Trophoblast cell (in vitro differentiated cells and primary cell): ENCODE data around the gene GGCX.
A peak's percentile ranks its signal among the peaks of the same experiment; 100 is the strongest.

Experiments
- DNase-seq, 2 donors: peaks; one replicate each; pipeline ENCODE4 v3.0.0-alpha.2; 2016
- H2AFZ ChIP-seq: 2 replicates; pipeline ENCODE4 v1.6.1; 2013; ENCODE audit warnings: low read length, moderate library complexity, mild to moderate bottlenecking; ENCODE audit not compliant: insufficient read depth, poor library complexity
- H2AK5ac ChIP-seq: 2 replicates; pipeline ENCODE4 v1.6.1; 2013; ENCODE audit warnings: mild to moderate bottlenecking, low read length
- H2BK120ac ChIP-seq: 2 replicates; pipeline ENCODE4 v1.6.1; 2013; ENCODE audit warnings: low read length, mild to moderate bottlenecking, moderate library complexity; ENCODE audit not compliant: insufficient read depth, poor library complexity
- H2BK12ac ChIP-seq: 2 replicates; pipeline ENCODE4 v1.6.1; 2013; ENCODE audit warnings: mild to moderate bottlenecking, low read length, moderate library complexity
- H2BK5ac ChIP-seq: 2 replicates; pipeline ENCODE4 v1.6.1; 2013; ENCODE audit warnings: low read length, low read depth, moderate library complexity, mild to moderate bottlenecking; ENCODE audit not compliant: poor library complexity
- H3K14ac ChIP-seq: 2 replicates; pipeline ENCODE4 v1.6.1; 2013; ENCODE audit warnings: mild to moderate bottlenecking, low read length
- H3K18ac ChIP-seq: 2 replicates; pipeline ENCODE4 v1.6.1; 2013; ENCODE audit warnings: mild to moderate bottlenecking, low read length
- H3K23ac ChIP-seq: 2 replicates; pipeline ENCODE4 v1.6.1; 2013; ENCODE audit warnings: low read length
- H3K27ac ChIP-seq: 2 replicates; pipeline ENCODE4 v1.5.1; 2013; ENCODE audit warnings: low read depth, mild to moderate bottlenecking, inconsistent platforms, low read length, moderate library complexity
- H3K27me3 ChIP-seq: 2 replicates; pipeline ENCODE4 v1.6.1; 2013; ENCODE audit warnings: inconsistent platforms, mild to moderate bottlenecking, low read length, moderate library complexity; ENCODE audit not compliant: insufficient read depth
- H3K36me3 ChIP-seq, 2 experiments: 1 replicate in 1 of 2; 2 replicates in 1 of 2; pipeline ENCODE4 v1.6.1; 2013; ENCODE audit warnings: low read length in 2 of 2, mild to moderate bottlenecking in 2 of 2, moderate library complexity in 1 of 2; ENCODE audit not compliant: insufficient read depth in 2 of 2, control insufficient read depth in 1 of 2
- H3K4ac ChIP-seq: 2 replicates; pipeline ENCODE4 v1.6.1; 2013; ENCODE audit warnings: low read depth, mild to moderate bottlenecking, low read length, moderate library complexity
- H3K4me1 ChIP-seq, 2 experiments: 1 replicate in 1 of 2; 2 replicates in 1 of 2; pipeline ENCODE4 v1.6.1; 2013; ENCODE audit warnings: low read length in 2 of 2, mild to moderate bottlenecking in 2 of 2, moderate library complexity in 1 of 2; ENCODE audit not compliant: insufficient read depth in 2 of 2, control insufficient read depth in 1 of 2
- H3K4me2 ChIP-seq: 2 replicates; pipeline ENCODE4 v1.6.1; 2013; ENCODE audit warnings: inconsistent platforms, mild to moderate bottlenecking, low read length, moderate library complexity
- H3K4me3 ChIP-seq: 2 replicates; pipeline ENCODE4 v1.5.1; 2013; ENCODE audit warnings: mild to moderate bottlenecking, low read depth, low read length, inconsistent platforms
- H3K79me1 ChIP-seq: one replicate; pipeline ENCODE4 v1.6.1; 2013; ENCODE audit warnings: low read length
- H3K79me2 ChIP-seq: 2 replicates; pipeline ENCODE4 v1.6.1; 2013; ENCODE audit warnings: low read length, mild to moderate bottlenecking; ENCODE audit not compliant: control insufficient read depth, insufficient read depth, poor library complexity
- H3K9ac ChIP-seq: 2 replicates; pipeline ENCODE4 v1.6.1; 2013; ENCODE audit warnings: mild to moderate bottlenecking, low read length
- H3K9me3 ChIP-seq: 2 replicates; pipeline ENCODE4 v1.6.1; 2013; ENCODE audit warnings: low read depth, mild to moderate bottlenecking, control low read depth, inconsistent platforms, low read length; ENCODE audit not compliant: insufficient read depth
- H4K12ac ChIP-seq: 2 replicates; pipeline ENCODE4 v1.6.1; 2013; ENCODE audit warnings: low read depth, mild to moderate bottlenecking, low read length, moderate library complexity
- H4K8ac ChIP-seq: 2 replicates; pipeline ENCODE4 v1.6.1; 2013; ENCODE audit warnings: low read depth, mild to moderate bottlenecking, low read length, moderate library complexity
- H4K91ac ChIP-seq: one replicate; pipeline ENCODE4 v1.6.1; 2013; ENCODE audit warnings: low read depth, mild to moderate bottlenecking, low read length, moderate library complexity
- WGBS: extraction: QIAGEN DNeasy Blood & Tissue Kit; methylation state at CpG from one replicate; pipeline ENCODE4 v1.1.7; 2013; ENCODE audit warnings: missing lambda C conversion rate; ENCODE audit not compliant: insufficient read length, insufficient coverage; ENCODE audit errors: extremely low coverage; 5-methylcytosine and 5-hydroxymethylcytosine counted together

Gene GGCX

GRCh38 chr2:85600951-85601770 is 39.9 kb upstream of the GGCX start:
- Histone ChIP-seq H3K27ac (no peak overlapping the region), H3K9me3 (peaks cover 3% of the 10 kb centered on the region), H3K36me3 (peaks cover 28 to 32% of the 10 kb centered on the region in 2 experiments), H2AK5ac (no peak overlapping the region), H3K27me3 (no peaks in the 10 kb centered on the region), H3K4me3 (no peak overlapping the region), H3K9ac (no peak overlapping the region), H3K4ac (no peak overlapping the region), H3K79me1 (peaks cover 8% of the 10 kb centered on the region), H3K4me2 (peak overlapping the region; percentile 92), H3K14ac (no peak overlapping the region), H2AFZ (no peak overlapping the region), H4K8ac (no peak overlapping the region), H3K79me2 (peaks cover 6% of the 10 kb centered on the region), H4K12ac (no peak overlapping the region), H3K23ac (no peak overlapping the region), H3K18ac (peak overlapping the region; percentile 87), H4K91ac (no peak overlapping the region), H2BK5ac (no peak overlapping the region), H2BK120ac (no peak overlapping the region), H2BK12ac (no peak overlapping the region), H3K4me1 (peaks cover 7 to 28% of the 10 kb centered on the region in 2 experiments)
- no peak for DNase-seq
- no CpG with 5 or more reads among the region's 6 CpGs for WGBS

DNA sequence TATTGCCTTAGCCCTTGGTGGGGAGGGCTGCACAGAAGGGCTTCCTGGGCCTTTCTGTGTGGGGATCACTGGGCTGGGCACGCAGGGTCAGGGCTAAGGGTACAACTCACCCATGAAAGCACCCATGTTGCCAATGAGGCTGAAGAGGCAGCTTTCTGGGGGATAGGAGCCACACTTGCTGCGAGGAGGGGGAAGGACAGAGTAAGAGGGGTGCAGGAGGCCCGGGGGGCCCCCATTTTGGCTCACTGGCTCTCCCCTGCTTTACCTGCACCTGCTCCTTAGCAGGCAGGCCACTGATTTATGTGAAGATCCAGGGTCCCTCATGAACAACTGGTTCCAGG is 38.9 kb upstream of the GGCX start:
- Histone ChIP-seq H2AFZ (no peak overlapping the region), H3K79me1 (peaks cover 12% of the 10 kb centered on the region), H3K23ac (no peak overlapping the region), H3K4me1 (peaks cover 7 to 26% of the 10 kb centered on the region in 2 experiments), H4K8ac (no peak overlapping the region), H2BK12ac (no peak overlapping the region), H3K4ac (no peak overlapping the region), H4K12ac (no peak overlapping the region), H3K79me2 (peaks cover 11% of the 10 kb centered on the region), H4K91ac (no peak overlapping the region), H3K14ac (no peak overlapping the region), H2BK120ac (no peak overlapping the region), H3K9me3 (peaks cover 3% of the 10 kb centered on the region), H2BK5ac (no peak overlapping the region), H3K4me3 (no peak overlapping the region), H3K36me3 (peaks cover 28 to 32% of the 10 kb centered on the region in 2 experiments), H2AK5ac (no peak overlapping the region), H3K27me3 (no peaks in the 10 kb centered on the region), H3K9ac (no peak overlapping the region), H3K27ac (no peak overlapping the region), H3K4me2 (no peak overlapping the region), H3K18ac (no peak overlapping the region)
- WGBS, result no CpG with 5 or more reads among the region's 3 CpGs
- DNase-seq, result no peak

GRCh38 chr2:85599468-85600234 is 38.4 kb upstream of the GGCX start:
- Histone ChIP-seq H4K8ac (no peak overlapping the region), H2AK5ac (no peak overlapping the region), H3K4ac (no peak overlapping the region), H3K27me3 (no peaks in the 10 kb centered on the region), H2BK12ac (no peak overlapping the region), H3K23ac (no peak overlapping the region), H3K27ac (no peak overlapping the region), H4K12ac (no peak overlapping the region), H2BK5ac (no peak overlapping the region), H3K79me1 (peaks cover 15% of the 10 kb centered on the region), H3K4me2 (no peak overlapping the region), H3K79me2 (peaks cover 11% of the 10 kb centered on the region), H3K9me3 (peaks cover 3% of the 10 kb centered on the region), H3K4me3 (no peak overlapping the region), H3K4me1 (peaks cover 7 to 25% of the 10 kb centered on the region in 2 experiments), H4K91ac (no peak overlapping the region), H2AFZ (no peak overlapping the region), H2BK120ac (no peak overlapping the region), H3K9ac (no peak overlapping the region), H3K18ac (no peak overlapping the region), H3K36me3 (peaks cover 28 to 32% of the 10 kb centered on the region in 2 experiments), H3K14ac (no peak overlapping the region)
- DNase-seq, result no peak
- no CpG with 5 or more reads among the region's 17 CpGs for WGBS

GRCh38 chr2:85598594-85599340 is 37.5 kb upstream of the GGCX start:
- Histone ChIP-seq H3K27me3 (no peaks in the 10 kb centered on the region), H2BK5ac (no peak overlapping the region), H3K79me2 (peaks cover 11% of the 10 kb centered on the region), H3K23ac (no peak overlapping the region), H3K27ac (no peak overlapping the region), H3K79me1 (peaks cover 15% of the 10 kb centered on the region), H2BK120ac (no peak overlapping the region), H2BK12ac (no peak overlapping the region), H3K9ac (no peak overlapping the region), H2AFZ (no peak overlapping the region), H3K4me2 (no peak overlapping the region), H3K18ac (no peak overlapping the region), H3K36me3 (peaks cover 28 to 32% of the 10 kb centered on the region in 2 experiments), H3K14ac (no peak overlapping the region), H3K4me3 (no peak overlapping the region), H3K4me1 (peaks cover 7 to 20% of the 10 kb centered on the region in 2 experiments), H3K4ac (no peak overlapping the region), H3K9me3 (peaks cover 3% of the 10 kb centered on the region), H4K91ac (no peak overlapping the region), H2AK5ac (no peak overlapping the region), H4K8ac (no peak overlapping the region), H4K12ac (no peak overlapping the region)
- no CpG with 5 or more reads among the region's 14 CpGs for WGBS
- DNase-seq, result no peak
